Hepatocyte (in vitro differentiated cells): Measurements from ENCODE around the gene LAMTOR1. TPM values are rescaled to one million over a fixed set of nuclear protein-coding genes. Genes with fewer than 3 reads are reported as not detected.

Experiments used
- DNase-seq: peaks from one replicate; pipeline ENCODE4 v3.0.0-alpha.2; 2016; ENCODE audit warnings: low spot score
- H2AFZ ChIP-seq: fragments of 200-600 bp; sonication (generic); 2 replicates; pipeline ENCODE4 v1.6.0; 2016; ENCODE audit warnings: antibody characterized with exemption, mild to moderate bottlenecking
- H3K27ac ChIP-seq: fragments of 200-600 bp; sonication (generic); 2 replicates; pipeline ENCODE4 v1.5.1; 2016; ENCODE audit warnings: mild to moderate bottlenecking
- H3K27me3 ChIP-seq: fragments of 200-600 bp; sonication (generic); 2 replicates; pipeline ENCODE4 v1.6.1; 2016
- H3K36me3 ChIP-seq: fragments of 200-600 bp; sonication (generic); replicated peaks from 2 replicates; pipeline ENCODE4 v1.5.1; 2016; ENCODE audit warnings: low read depth; ENCODE audit not compliant: insufficient read depth
- H3K4me1 ChIP-seq: fragments of 200-600 bp; sonication (generic); 2 replicates; pipeline ENCODE4 v1.5.1; 2016; ENCODE audit warnings: mild to moderate bottlenecking, moderate library complexity; ENCODE audit not compliant: insufficient read depth
- H3K4me2 ChIP-seq: fragments of 200-600 bp; sonication (generic); 2 replicates; pipeline ENCODE4 v1.6.0; 2016
- H3K4me3 ChIP-seq: fragments of 200-600 bp; sonication (generic); 2 replicates; pipeline ENCODE4 v1.5.1; 2016; ENCODE audit warnings: mild to moderate bottlenecking
- H3K79me2 ChIP-seq: fragments of 200-600 bp; sonication (generic); 2 replicates; pipeline ENCODE4 v1.6.0; 2017; ENCODE audit warnings: mild to moderate bottlenecking
- H3K9me2 ChIP-seq: fragments of 200-600 bp; sonication (generic); replicated peaks from 2 replicates; pipeline ENCODE4 v1.6.0; 2017; ENCODE audit warnings: mild to moderate bottlenecking; ENCODE audit not compliant: insufficient read depth
- H3K9me3 ChIP-seq: fragments of 200-600 bp; sonication (generic); 2 replicates; pipeline ENCODE4 v1.5.1; 2016; ENCODE audit warnings: low read depth, mild to moderate bottlenecking
- H4K20me1 ChIP-seq: fragments of 200-600 bp; sonication (generic); 2 replicates; pipeline ENCODE4 v1.6.0; 2016; ENCODE audit warnings: mild to moderate bottlenecking; ENCODE audit not compliant: insufficient read depth, poor library complexity, severe bottlenecking
- CTCF ChIP-seq: fragments of 200-600 bp; sonication (generic); IDR thresholded peaks from 2 replicates; pipeline ENCODE4 v1.5.1; 2016; ENCODE audit warnings: antibody characterized with exemption, mild to moderate bottlenecking; ENCODE audit not compliant: poor library complexity
- EZH2 ChIP-seq: fragments of 200-600 bp; sonication (generic); IDR thresholded peaks from 2 replicates; pipeline ENCODE4 v1.6.1; 2016; ENCODE audit warnings: antibody characterized with exemption, mild to moderate bottlenecking, borderline replicate concordance
- EZH2phosphoT487 ChIP-seq: fragments of 200-600 bp; sonication (generic); IDR thresholded peaks from one replicate; pipeline ENCODE4 v1.6.1; 2018; ENCODE audit warnings: antibody characterized with exemption, mild to moderate bottlenecking, low read depth, moderate library complexity; ENCODE audit not compliant: unreplicated experiment, severe bottlenecking
- WGBS: methylation state at CpG from one replicate; pipeline ENCODE4 v1.1.6; 2016; ENCODE audit warnings: low lambda C conversion rate; ENCODE audit errors: missing lambda C conversion rate; 5-methylcytosine and 5-hydroxymethylcytosine counted together
- microRNA-seq: library from miRNA; unstranded; fragments of <30 nt; microRNA quantifications from one replicate; pipeline ENCODE4, GENCODE V29; 2017
- polyA plus RNA-seq: library from polyadenylated mRNA; unstranded; fragments of >200 nt; fragmentation: Nextera tagmentation; extraction: Ambion mirVana; gene quantifications from 2 replicates; pipeline ENCODE4 v1.2.1, GENCODE V29; 2016
- small RNA-seq: library from RNA; depleted of rRNA; stranded (forward); fragments of <200 nt; gene quantifications from one replicate; pipeline ENCODE3, GENCODE V24; 2014
- total RNA-seq: library from RNA; depleted of rRNA; stranded (reverse); fragments of >200 nt; gene quantifications from 2 replicates; pipeline ENCODE4 v1.2.3, GENCODE V29; 2014

Gene LAMTOR1
- total and polyA plus RNA-seq, 2 experiments from 2014 or later = 109 to 181 TPM

- TF ChIP-seq CTCF = no peak
- no peak for TF ChIP-seq EZH2
- no peak for TF ChIP-seq EZH2phosphoT487
- no peaks in the 10 kb centered on the region for H3K36me3 ChIP-seq
- H3K27me3 ChIP-seq = no peaks in the 10 kb centered on the region
- 89% methylated on average over 3 of the region's 3 CpGs for WGBS
- H3K4me2 ChIP-seq = no peak overlapping the region
- no peaks in the 10 kb centered on the region for H3K9me2 ChIP-seq
- H3K4me3 ChIP-seq = no peak overlapping the region
- no peaks in the 10 kb centered on the region for H3K4me1 ChIP-seq
- no peaks in the 10 kb centered on the region for H4K20me1 ChIP-seq
- H3K79me2 ChIP-seq = peaks cover 38% of the 10 kb centered on the region
- no peak overlapping the region for H3K27ac ChIP-seq
- DNase-seq = no peak
- no peak overlapping the region for H2AFZ ChIP-seq
- no peaks in the 10 kb centered on the region for H3K9me3 ChIP-seq
Observed at GRCh38 chr11:72058416-72059034, 44.6 kb downstream of the LAMTOR1 start.

- peak overlapping the region; percentile 49 for H3K27ac ChIP-seq
- peaks cover 77% of the 10 kb centered on the region for H3K79me2 ChIP-seq
- 67% methylated on average over 3 of the region's 3 CpGs for WGBS
- no peak for DNase-seq
- H3K9me3 ChIP-seq = no peaks in the 10 kb centered on the region
- H3K4me3 ChIP-seq = no peak overlapping the region
- no peaks in the 10 kb centered on the region for H3K4me1 ChIP-seq
- H4K20me1 ChIP-seq = no peaks in the 10 kb centered on the region
- no peak for TF ChIP-seq CTCF
- no peak for TF ChIP-seq EZH2
- TF ChIP-seq EZH2phosphoT487 = no peak
- H3K36me3 ChIP-seq = no peaks in the 10 kb centered on the region
- no peak overlapping the region for H3K4me2 ChIP-seq
- no peaks in the 10 kb centered on the region for H3K27me3 ChIP-seq
- H3K9me2 ChIP-seq = no peaks in the 10 kb centered on the region
- no peak overlapping the region for H2AFZ ChIP-seq
Observed at GRCh38 chr11:72048766-72049460, 54.2 kb downstream of the LAMTOR1 start.

Small RNAs within 50 kb of the gene (microRNA-seq; reads per million reads assigned to microRNA genes)
- not detected for gene MIR3165

Small RNAs within 50 kb of the gene (small RNA-seq; reads per million reads assigned to genes)
- not detected for gene MIR3165
- gene RNU6-72P = not detected

Other genes starting within 250 kb of the LAMTOR1 start
- not detected in 2 replicates for gene DEFB131B, start 224.8 kb downstream of the LAMTOR1 start, total RNA-seq
- gene DEFB131B, start 224.8 kb downstream of the LAMTOR1 start, polyA plus RNA-seq = not detected in 2 replicates
- gene XNDC1N, start 174.7 kb downstream of the LAMTOR1 start, total RNA-seq = 5.9 and 9.7 TPM in 2 replicates
- gene XNDC1N, start 174.7 kb downstream of the LAMTOR1 start, polyA plus RNA-seq = 1.6 and 7.1 TPM in 2 replicates
- gene RNF121, start 174.3 kb downstream of the LAMTOR1 start, total RNA-seq = 26.4 and 26.5 TPM in 2 replicates
- gene RNF121, start 174.3 kb downstream of the LAMTOR1 start, polyA plus RNA-seq = 29.4 and 38.1 TPM in 2 replicates
- 2.4 and 2.8 TPM in 2 replicates for gene IL18BP, start 104.4 kb downstream of the LAMTOR1 start, total RNA-seq
- gene IL18BP, start 104.4 kb downstream of the LAMTOR1 start, polyA plus RNA-seq = 2.2 and 2.6 TPM in 2 replicates
- 129 and 140 TPM in 2 replicates for gene NUMA1, start 22.8 kb downstream of the LAMTOR1 start, total RNA-seq
- 103 and 116 TPM in 2 replicates for gene NUMA1, start 22.8 kb downstream of the LAMTOR1 start, polyA plus RNA-seq
- gene LRRC51, start 22.4 kb downstream of the LAMTOR1 start, total RNA-seq = 2.1 and 4.5 TPM in 2 replicates
- 3.7 and 7.8 TPM in 2 replicates for gene LRRC51, start 22.4 kb downstream of the LAMTOR1 start, polyA plus RNA-seq
- gene TOMT, start 2.6 kb upstream of the LAMTOR1 start, total RNA-seq = not detected in 2 replicates
- not detected in 2 replicates for gene TOMT, start 2.6 kb upstream of the LAMTOR1 start, polyA plus RNA-seq
- gene ANAPC15, start 9.4 kb upstream of the LAMTOR1 start, total RNA-seq = 17.6 and 21.6 TPM in 2 replicates
- gene ANAPC15, start 9.4 kb upstream of the LAMTOR1 start, polyA plus RNA-seq = 42.5 and 43.7 TPM in 2 replicates
- gene FOLR3, start 32.4 kb upstream of the LAMTOR1 start, total RNA-seq = not detected in 2 replicates
- not detected in 2 replicates for gene FOLR3, start 32.4 kb upstream of the LAMTOR1 start, polyA plus RNA-seq
- 19.9 and 21.6 TPM in 2 replicates for gene FOLR1, start 88.8 kb upstream of the LAMTOR1 start, total RNA-seq
- gene FOLR1, start 88.8 kb upstream of the LAMTOR1 start, polyA plus RNA-seq = 13.4 and 26.8 TPM in 2 replicates
- gene FOLR2, start 113.5 kb upstream of the LAMTOR1 start, total RNA-seq = 0.48 and 4.3 TPM in 2 replicates
- gene FOLR2, start 113.5 kb upstream of the LAMTOR1 start, polyA plus RNA-seq = 1.2 and 5.5 TPM in 2 replicates
- 47.8 and 74.8 TPM in 2 replicates for gene INPPL1, start 121.5 kb upstream of the LAMTOR1 start, total RNA-seq
- gene INPPL1, start 121.5 kb upstream of the LAMTOR1 start, polyA plus RNA-seq = 99.4 and 140 TPM in 2 replicates
- 0.48 TPM in 1 of 2 replicates, not detected in the other for gene PHOX2A, start 140.9 kb upstream of the LAMTOR1 start, total RNA-seq
- not detected in 2 replicates for gene PHOX2A, start 140.9 kb upstream of the LAMTOR1 start, polyA plus RNA-seq